ENCODE data around the gene DLEU7.

DNA sequence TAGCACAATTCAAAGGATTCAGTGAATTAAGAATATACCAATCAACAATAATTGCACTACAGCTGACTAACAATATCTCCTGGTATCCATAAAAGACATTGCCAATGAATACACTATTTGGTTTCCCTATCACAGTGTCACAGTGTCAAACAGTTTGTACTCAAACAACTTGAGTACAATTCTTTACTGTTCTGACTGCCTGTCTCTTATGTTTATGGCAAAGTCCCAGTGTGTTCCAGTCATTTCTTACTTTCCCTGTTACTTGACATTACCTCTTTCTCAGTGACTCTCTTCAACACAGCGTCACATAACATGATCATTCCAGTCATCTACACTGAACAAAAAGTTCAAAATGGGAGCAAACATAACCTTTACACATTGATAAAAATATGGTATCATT, 44.9 kb upstream of the DLEU7 start:
- TF ChIP-seq POLR2AphosphoS5 (IDR thresholded peaks at IDR 0.05; ENCODE audit: low read depth, low read length) (no peak), SIN3A (conservative IDR thresholded peaks at IDR 0.05 in 1 of 2, IDR thresholded peaks at IDR 0.05 in 1 of 2; ENCODE audit: low read depth in 1 of 2, low read length in 2 of 2) (no peak), CTCF (IDR thresholded peaks at IDR 0.05; ENCODE audit: control extremely low read depth in 1 of 3, insufficient read depth in 1 of 3, low read depth in 1 of 3, low read length in 3 of 3) (no peak), EP300 (IDR thresholded peaks at IDR 0.05; ENCODE audit: borderline replicate concordance in 1 of 2, low read depth in 2 of 2, low read length in 2 of 2) (no peak), FOSL1 (IDR thresholded peaks at IDR 0.05; ENCODE audit: insufficient read depth, low read depth, low read length) (no peak), CREB1 (IDR thresholded peaks at IDR 0.05) (no peak), POLR2A (IDR thresholded peaks at IDR 0.05; ENCODE audit: control extremely low read depth in 1 of 2, low read depth in 2 of 2, low read length in 2 of 2) (no peak)

Data from H1 (cell line).